OCI-LY7 (cell line): Measurements from ENCODE around the gene TMEM132A. TPM values are rescaled to one million over a fixed set of nuclear protein-coding genes. Genes with fewer than 3 reads are reported as not detected.

ENCODE experiments used
- BruUV-seq: library from RNA; stranded (reverse); fragments of 400-500 nt; replicated peaks from 2 replicates; lab custom pipeline; 2021; lab: Mats Ljungman, UMichigan
- CTCF ChIA-PET: fragments of 300-600 bp; sonication (Branson Sonifier 250); formaldehyde crosslinking; loops from one replicate; lab custom pipeline; 2022; ENCODE audit warnings: antibody characterized with exemption; ENCODE audit not compliant: unreplicated experiment; lab: Charles Lee
- POLR2A ChIA-PET: fragments of 300-600 bp; sonication (Branson Sonifier 250); formaldehyde crosslinking; loops from one replicate; lab custom pipeline; 2022; ENCODE audit warnings: antibody characterized with exemption; lab: Charles Lee
- DNase-seq: peaks from one replicate; pipeline ENCODE4 v3.0.0-alpha.2; 2015; ENCODE audit warnings: low spot score
- H2AFZ ChIP-seq: fragments of 200-600 bp; sonication (generic), shearing (Covaris generic); 2 replicates; pipeline ENCODE4 v1.6.1; 2014; ENCODE audit warnings: mild to moderate bottlenecking, antibody characterized with exemption, low read length, moderate library complexity
- H3K27ac ChIP-seq: fragments of 200-600 bp; sonication (generic); 2 replicates; pipeline ENCODE4 v1.5.1; 2014; ENCODE audit warnings: mixed run types, low read depth, mild to moderate bottlenecking, moderate library complexity, low read length, inconsistent platforms; ENCODE audit not compliant: poor library complexity, severe bottlenecking
- H3K36me3 ChIP-seq: fragments of 200-600 bp; sonication (generic); 2 replicates; pipeline ENCODE4 v1.6.1; 2014; ENCODE audit warnings: mild to moderate bottlenecking, antibody characterized with exemption, low read length, moderate library complexity, mixed read lengths; ENCODE audit not compliant: insufficient read depth
- H3K4me1 ChIP-seq: fragments of 200-600 bp; sonication (generic); 2 replicates; pipeline ENCODE4 v1.5.1; 2014; ENCODE audit warnings: mild to moderate bottlenecking, low read length; ENCODE audit not compliant: insufficient read depth, poor library complexity, severe bottlenecking
- H3K4me2 ChIP-seq: fragments of 200-600 bp; sonication (generic); 2 replicates; pipeline ENCODE4 v1.6.1; 2014; ENCODE audit warnings: mild to moderate bottlenecking, low read length
- H3K4me3 ChIP-seq: fragments of 200-600 bp; sonication (generic); 2 replicates; pipeline ENCODE4 v1.5.1; 2014; ENCODE audit warnings: mild to moderate bottlenecking, low read depth, low read length; ENCODE audit not compliant: poor library complexity, severe bottlenecking
- H3K79me2 ChIP-seq: fragments of 200-600 bp; sonication (generic); 2 replicates; pipeline ENCODE4 v1.6.1; 2016; ENCODE audit warnings: low read depth, mild to moderate bottlenecking, low read length, moderate library complexity, mixed read lengths; ENCODE audit not compliant: insufficient read depth
- H3K9me2 ChIP-seq: fragments of 200-600 bp; sonication (generic); 2 replicates; pipeline ENCODE4 v1.6.1; 2016; ENCODE audit warnings: mild to moderate bottlenecking, low read length, mixed read lengths; ENCODE audit not compliant: insufficient read depth
- H3K9me3 ChIP-seq: fragments of 200-600 bp; sonication (generic); 2 replicates; pipeline ENCODE4 v1.6.1; 2014; ENCODE audit warnings: mild to moderate bottlenecking, mixed run types, low read length, mixed read lengths
- H4K20me1 ChIP-seq: fragments of 200-600 bp; sonication (generic); 2 replicates; pipeline ENCODE4 v1.6.1; 2014; ENCODE audit warnings: mild to moderate bottlenecking, antibody characterized with exemption, low read length, moderate library complexity, mixed read lengths; ENCODE audit not compliant: insufficient read depth
- CTCF ChIP-seq: fragments of 200-600 bp; sonication (generic); conservative IDR thresholded peaks from 2 replicates; pipeline ENCODE4 v1.5.1; 2014; ENCODE audit warnings: mild to moderate bottlenecking, antibody characterized with exemption, low read length, moderate library complexity, mixed read lengths
- EZH2phosphoT487 ChIP-seq: fragments of 200-600 bp; sonication (generic); IDR thresholded peaks from 2 replicates; pipeline ENCODE4 v1.6.1; 2018; ENCODE audit warnings: low read depth, borderline replicate concordance, mild to moderate bottlenecking, mixed run types, antibody characterized with exemption, low read length, moderate library complexity, mixed read lengths
- intact Hi-C: fragments of 100-400 bp; cut with micrococcal nuclease; formaldehyde crosslinking; loops from one replicate; pipeline ENCODE4 v1.10.0; 2022; ENCODE audit not compliant: unreplicated experiment
- total RNA-seq, 2 experiments: library from RNA; depleted of rRNA in 1 of 2; stranded (reverse); fragments of >200 nt in 1 of 2; shearing (Covaris generic) in 1 of 2; gene quantifications; 2 replicates each; pipeline ENCODE4 v1.2.3, GENCODE V29; 2014 to 2022

The TMEM132A gene
- total RNA-seq, 2 experiments from 2014 or later = 5.5 to 8.9 TPM

- no peaks in the 10 kb centered on the region for H4K20me1 ChIP-seq
- ChIA-PET POLR2A (interaction anchor here (0.9 kb wide), 1 partner anchor 13 kb away, joined by 3 read pairs; no protein-coding TSS in a partner anchor), CTCF (interaction anchor here (1.8 kb wide), 1 partner anchor 13 kb away, joined by 4 read pairs; no protein-coding TSS in a partner anchor)
- H3K4me1 ChIP-seq = peaks cover 55% of the 10 kb centered on the region
- H2AFZ ChIP-seq = no peak overlapping the region
- peaks cover 2% of the 10 kb centered on the region for H3K36me3 ChIP-seq
- TF ChIP-seq CTCF (no peak), EZH2phosphoT487 (no peak)
- H3K9me3 ChIP-seq = no peaks in the 10 kb centered on the region
- DNase-seq = no peak
- intact Hi-C loops = no loop called here
- H3K4me3 ChIP-seq = no peak overlapping the region
- H3K79me2 ChIP-seq = no peaks in the 10 kb centered on the region
- no peaks in the 10 kb centered on the region for H3K9me2 ChIP-seq
- no peak overlapping the region for H3K27ac ChIP-seq
- no TSS peak for BruUV-seq
- no peak overlapping the region for H3K4me2 ChIP-seq
Measured at GRCh38 chr11:60928563-60929001, 4.3 kb downstream of the TMEM132A start.

- ChIA-PET POLR2A (interaction anchor here (0.6 to 2.3 kb wide), 3 partner anchors 11 to 361 kb away, joined by 3 to 7 read pairs (median 4); no protein-coding TSS in a partner anchor), CTCF (interaction anchor here (1.0 to 1.8 kb wide), 2 partner anchors 10 to 14 kb away, joined by 4 to 6 read pairs; no protein-coding TSS in a partner anchor)
- Histone ChIP-seq H3K4me1 (peaks cover 45% of the 10 kb centered on the region), H3K27ac (no peak overlapping the region), H3K79me2 (no peaks in the 10 kb centered on the region), H3K9me3 (no peaks in the 10 kb centered on the region), H2AFZ (no peak overlapping the region), H3K36me3 (no peaks in the 10 kb centered on the region), H4K20me1 (no peaks in the 10 kb centered on the region), H3K9me2 (no peaks in the 10 kb centered on the region), H3K4me3 (no peak overlapping the region), H3K4me2 (no peak overlapping the region)
- intact Hi-C loops = no loop called here
- no TSS peak for BruUV-seq
- TF ChIP-seq CTCF = no peak
- no peak for TF ChIP-seq EZH2phosphoT487
- DNase-seq = no peak
Measured at GRCh38 chr11:60929764-60930163, 5.5 kb downstream of the TMEM132A start.

- Histone ChIP-seq H3K9me3 (no peaks in the 10 kb centered on the region), H3K4me3 (no peak overlapping the region), H3K79me2 (no peaks in the 10 kb centered on the region), H3K36me3 (no peaks in the 10 kb centered on the region), H3K4me2 (no peak overlapping the region), H3K27ac (no peak overlapping the region), H3K4me1 (peaks cover 39% of the 10 kb centered on the region), H2AFZ (no peak overlapping the region), H4K20me1 (no peaks in the 10 kb centered on the region), H3K9me2 (no peaks in the 10 kb centered on the region)
- TF ChIP-seq EZH2phosphoT487 = no peak
- intact Hi-C loops = no loop called here
- DNase-seq = no peak
- POLR2A ChIA-PET = interaction anchor here (0.9 to 2.3 kb wide), 2 partner anchors 10 to 15 kb away, joined by 4 to 7 read pairs; no protein-coding TSS in a partner anchor
- CTCF ChIA-PET = interaction anchor here (1.0 kb wide), 1 partner anchor 11 kb away, joined by 6 read pairs; no protein-coding TSS in a partner anchor
- no TSS peak for BruUV-seq
Measured at GRCh38 chr11:60930394-60930793, 6.1 kb downstream of the TMEM132A start.
